GM19452 (cell line): Measurements from ENCODE around the gene PCDHGA8.
A peak's percentile ranks its signal among the peaks of the same experiment; 100 is the strongest.
"Not testable (repeated sequence)": the region's sequence is repeated elsewhere in the genome, so short reads cannot be mapped to it uniquely, and the experiment has no call there.

Source experiments
- ATAC-seq: cut with Tn5 transposase; IDR thresholded peaks from one replicate; pipeline ENCODE4 v1.9.1; 2021; ENCODE audit not compliant: unreplicated experiment

PCDHGA8 gene

GRCh38 chr5:141430332-141431113 is 38.1 kb downstream of the PCDHGA8 start, which contains the start of gene PCDHGA12:
TSS of gene PCDHGA12 (plus strand) at chr5:141430507. CDS start at chr5:141430760, 253 bp downstream.
- peak; percentile 84 for ATAC-seq

- ATAC-seq, result no peak
Measured at GRCh38 chr5:141431286-141431685, 38.9 kb downstream of the PCDHGA8 start.

GRCh38 chr5:141432308-141432707 is 39.9 kb downstream of the PCDHGA8 start:
- ATAC-seq, result not testable (repeated sequence)

GRCh38 chr5:141432726-141433125 is 40.3 kb downstream of the PCDHGA8 start:
- not testable (repeated sequence) for ATAC-seq

GRCh38 chr5:141434006-141434405 is 41.6 kb downstream of the PCDHGA8 start:
- no peak for ATAC-seq

- ATAC-seq, result no peak
Measured at GRCh38 chr5:141437221-141437620, 44.8 kb downstream of the PCDHGA8 start.

GRCh38 chr5:141439411-141440141 is 47.1 kb downstream of the PCDHGA8 start:
- ATAC-seq, result no peak

GRCh38 chr5:141440341-141440740 is 47.9 kb downstream of the PCDHGA8 start:
- ATAC-seq, result no peak

- ATAC-seq, result no peak
Measured at GRCh38 chr5:141441571-141442170, 49.2 kb downstream of the PCDHGA8 start.
